Right ventricle myocardium inferior (tissue), 1 donor: ENCODE measurements around the gene HTR7. TPM values are rescaled to one million over a fixed set of nuclear protein-coding genes. Genes with fewer than 3 reads are reported as not detected.
"Not testable (repeated sequence)": the region's sequence is repeated elsewhere in the genome, so short reads cannot be mapped to it uniquely, and the experiment has no call there.

Experiments used
- ATAC-seq: fragments of 200-7000 bp; cut with Tn5 transposase; one replicate; pipeline ENCODE4 v1.9.1; 2020; ENCODE audit warnings: mild to moderate bottlenecking, moderate library complexity
- DNase-seq: peaks from one replicate; pipeline ENCODE4 v3.0.0; 2021; ENCODE audit errors: missing footprints
- intact Hi-C: fragments of 100-400 bp; cut with DNase I; formaldehyde crosslinking; loops from one replicate; pipeline ENCODE4 v1.11.0; 2022
- long read RNA-seq: library from polyadenylated mRNA; unstranded; transcript quantifications from one replicate; pipeline ENCODE4 v2.0.0, GENCODE V29; 2021
- total RNA-seq: library from RNA; stranded (reverse); fragmentation: NEBNext Ultra II Directional; extraction: Animal tissue kit (Norgen Biotek cat#: 25700); gene quantifications from one replicate; pipeline ENCODE4 v1.2.1, GENCODE V29; 2021
- donor health status: DM: no; HTN: yes; CAD: no; lungs with severe emphysema.

The HTR7 gene
- total RNA-seq = not detected
- long read RNA-seq = 0 reads

GRCh38 chr10:90857635-90858460, at the start of gene HTR7:
Gene HTR7 (minus strand): TSS chr10:90858039. CDS start chr10:90857671, 368 bp downstream.
- peak; percentile 79 for DNase-seq
- intact Hi-C loops = loop anchor here (2.0 kb wide), 1 partner anchor 1065 kb away; no protein-coding TSS in a partner anchor
- peak; percentile 92 for ATAC-seq

GRCh38 chr10:90906596-90906995, 48.8 kb upstream of the HTR7 start:
- intact Hi-C loops = no loop called here
- ATAC-seq = no peak
- no peak for DNase-seq

- ATAC-seq = no peak
- intact Hi-C loops = no loop called here
- no peak for DNase-seq
Measured at GRCh38 chr10:90905925-90906324, 48.1 kb upstream of the HTR7 start.

- intact Hi-C loops, ATAC-seq: not testable (repeated sequence)
Measured at GRCh38 chr10:90896916-90897315, 39.1 kb upstream of the HTR7 start.

GRCh38 chr10:90893190-90893589, 35.4 kb upstream of the HTR7 start:
- no peak for DNase-seq
- intact Hi-C loops = no loop called here
- ATAC-seq = no peak

More at GRCh38 chr10:90896916-90897315, 39.1 kb upstream of the HTR7 start:
- DNase-seq = not testable (repeated sequence)

- DNase-seq = no peak
- ATAC-seq = no peak
- intact Hi-C loops = no loop called here
Measured at GRCh38 chr10:90890347-90890746, 32.5 kb upstream of the HTR7 start.

GRCh38 chr10:90889636-90890035, 31.8 kb upstream of the HTR7 start:
- DNase-seq (no peak), ATAC-seq (no peak)
- intact Hi-C loops = no loop called here

GRCh38 chr10:90888387-90888786, 30.5 kb upstream of the HTR7 start:
- no peak for ATAC-seq
- DNase-seq = no peak
- intact Hi-C loops = no loop called here

- ATAC-seq (no peak), DNase-seq (no peak)
- intact Hi-C loops = no loop called here
Measured at GRCh38 chr10:90887555-90887954, 29.7 kb upstream of the HTR7 start.

- intact Hi-C loops = no loop called here
- no peak for ATAC-seq
- DNase-seq = no peak
Measured at GRCh38 chr10:90885176-90885575, 27.3 kb upstream of the HTR7 start.

GRCh38 chr10:90884431-90884830, 26.6 kb upstream of the HTR7 start:
- DNase-seq = no peak
- intact Hi-C loops = no loop called here
- ATAC-seq = no peak

GRCh38 chr10:90880059-90880719, 22.4 kb upstream of the HTR7 start:
- intact Hi-C loops = loop anchor here (2.0 kb wide), 1 partner anchor 371 kb away; no protein-coding TSS in a partner anchor
- not testable (repeated sequence) for ATAC-seq, DNase-seq

- no peak for ATAC-seq
- DNase-seq = no peak
- intact Hi-C loops = no loop called here
Measured at GRCh38 chr10:90879062-90879461, 21.2 kb upstream of the HTR7 start.

- DNase-seq (no peak), ATAC-seq (no peak)
- intact Hi-C loops = no loop called here
Measured at GRCh38 chr10:90872648-90873020, 14.8 kb upstream of the HTR7 start.

- peak; percentile 99 for ATAC-seq
- peak; percentile 91 for DNase-seq
- intact Hi-C loops = no loop called here
Measured at GRCh38 chr10:90871766-90872647, 14.2 kb upstream of the HTR7 start, which contains the start of gene RPP30. Gene RPP30 (plus strand): TSS chr10:90871974. CDS start chr10:90871987, 13 bp downstream.

GRCh38 chr10:90871279-90871765, 13.5 kb upstream of the HTR7 start:
- peak; percentile 73 for ATAC-seq
- intact Hi-C loops = no loop called here
- no peak for DNase-seq

- no peak for DNase-seq
- ATAC-seq = no peak
- intact Hi-C loops = no loop called here
Measured at GRCh38 chr10:90866050-90866598, 8.3 kb upstream of the HTR7 start.

GRCh38 chr10:90865401-90865800, 7.6 kb upstream of the HTR7 start:
- ATAC-seq = no peak
- intact Hi-C loops = no loop called here
- no peak for DNase-seq
